Measurements from ENCODE around the gene AK4.

Gene AK4

DNA sequence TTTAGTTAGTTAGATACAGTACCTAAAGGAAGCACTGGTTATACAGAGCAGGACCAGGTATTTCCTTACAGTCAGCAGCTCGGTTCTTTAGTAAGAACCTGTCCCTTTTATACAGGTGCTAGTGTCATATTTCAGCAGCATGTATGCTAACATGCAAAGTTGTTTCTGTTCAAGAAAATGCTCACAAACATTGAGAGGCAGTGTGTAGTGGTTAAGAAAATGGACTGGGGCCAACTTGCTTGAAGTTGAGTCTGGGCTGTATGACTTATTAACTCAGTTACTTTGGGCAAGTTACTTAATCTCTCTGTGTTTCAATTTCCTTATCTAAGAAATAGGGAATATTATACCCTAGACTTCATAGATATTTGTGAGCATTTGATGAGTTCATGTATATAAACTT, 31.1 kb downstream of the AK4 start:
- Mint-ChIP-seq H3K4me3 (no peak overlapping the region), H3K27ac (no peak overlapping the region), H3K9me3 (ENCODE audit: low read depth) (no peaks in the 10 kb centered on the region), H3K36me3 (no peaks in the 10 kb centered on the region), H3K4me1 (ENCODE audit: low read depth) (no peaks in the 10 kb centered on the region), H3K27me3 (no peaks in the 10 kb centered on the region)

DNA sequence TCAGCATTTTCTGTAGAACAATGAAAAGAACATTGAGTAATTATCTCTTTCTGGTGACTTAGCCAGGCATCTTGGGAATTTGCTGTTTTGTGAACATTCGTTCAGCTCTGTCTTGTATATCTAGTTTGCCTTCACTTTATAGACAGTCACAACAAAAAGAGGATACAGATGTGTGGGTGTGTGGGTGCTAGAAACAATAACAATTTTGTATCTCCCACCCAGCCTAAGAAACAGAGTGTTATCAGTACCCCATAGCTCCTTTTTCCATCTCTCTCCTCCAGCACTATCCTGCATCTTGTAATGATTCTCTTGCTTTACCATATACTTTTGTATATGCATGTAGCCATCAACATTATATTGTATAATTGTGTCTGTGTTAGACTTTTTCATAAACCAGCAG, 33.0 kb downstream of the AK4 start:
- H3K9me3 Mint-ChIP-seq (ENCODE audit: low read depth), result no peaks in the 10 kb centered on the region
- no peaks in the 10 kb centered on the region for H3K27me3 Mint-ChIP-seq
- no peak overlapping the region for H3K27ac Mint-ChIP-seq
- H3K4me3 Mint-ChIP-seq, result no peak overlapping the region
- no peaks in the 10 kb centered on the region for H3K4me1 Mint-ChIP-seq (ENCODE audit: low read depth)
- H3K36me3 Mint-ChIP-seq, result no peaks in the 10 kb centered on the region

DNA sequence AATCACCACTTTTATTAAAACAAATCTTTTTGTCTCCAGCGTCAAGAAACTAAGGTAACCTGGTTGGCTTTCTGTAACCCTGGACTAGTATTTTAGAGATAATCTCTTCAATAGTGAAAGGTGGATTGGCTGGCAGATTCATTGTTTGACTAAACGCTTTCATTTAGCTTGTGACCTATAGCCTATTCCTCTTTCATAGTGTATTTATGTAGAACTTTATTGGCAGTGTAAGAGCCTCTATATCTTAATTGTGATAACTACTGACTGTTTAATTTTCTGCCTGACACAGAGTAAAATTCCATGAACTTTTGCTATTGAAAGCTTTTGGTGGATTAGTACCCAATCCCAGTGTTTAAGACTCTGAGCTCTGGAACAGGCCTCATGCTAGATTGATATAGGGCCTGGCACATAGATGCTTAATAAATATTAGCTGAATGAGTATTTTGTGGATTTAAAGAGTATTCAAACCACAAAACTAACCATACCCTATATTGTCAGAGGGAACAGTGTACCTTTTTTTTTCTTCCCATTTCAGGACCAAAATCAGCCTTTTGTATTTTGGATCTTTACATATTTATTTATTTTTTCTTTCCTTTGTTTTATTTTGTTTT, 34.8 kb downstream of the AK4 start:
- H3K27me3 Mint-ChIP-seq, result peaks cover 1% of the 10 kb centered on the region
- no peaks in the 10 kb centered on the region for H3K4me1 Mint-ChIP-seq (ENCODE audit: low read depth)
- no peaks in the 10 kb centered on the region for H3K9me3 Mint-ChIP-seq (ENCODE audit: low read depth)
- H3K4me3 Mint-ChIP-seq, result no peak overlapping the region
- no peak overlapping the region for H3K27ac Mint-ChIP-seq
- H3K36me3 Mint-ChIP-seq, result no peaks in the 10 kb centered on the region

DNA sequence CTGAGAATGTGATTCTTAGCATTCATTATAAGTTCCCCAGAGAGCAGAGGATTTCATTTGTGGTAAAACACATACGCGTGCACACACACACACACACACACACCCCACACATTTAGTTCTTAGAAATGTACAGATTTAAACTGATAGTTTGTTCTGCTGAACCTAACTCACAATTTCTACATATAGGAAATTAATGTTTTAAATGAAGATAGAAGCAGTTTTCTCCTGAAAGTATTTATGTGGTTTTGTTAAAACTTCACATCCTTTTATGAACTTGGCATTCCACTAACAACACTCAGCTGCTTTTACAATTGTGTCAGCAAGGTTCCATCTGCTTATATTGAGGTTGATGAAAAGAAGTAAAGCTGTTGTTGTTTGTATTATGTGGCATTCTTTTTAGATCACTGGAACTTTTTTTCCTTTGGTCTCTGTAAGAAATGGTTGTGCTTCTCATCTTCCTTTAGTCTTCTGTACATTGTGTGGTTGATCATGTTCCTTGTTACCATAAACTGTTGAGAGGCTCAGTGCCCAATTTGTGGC, 41.6 kb downstream of the AK4 start:
- no peak overlapping the region for H3K27ac Mint-ChIP-seq

DNA sequence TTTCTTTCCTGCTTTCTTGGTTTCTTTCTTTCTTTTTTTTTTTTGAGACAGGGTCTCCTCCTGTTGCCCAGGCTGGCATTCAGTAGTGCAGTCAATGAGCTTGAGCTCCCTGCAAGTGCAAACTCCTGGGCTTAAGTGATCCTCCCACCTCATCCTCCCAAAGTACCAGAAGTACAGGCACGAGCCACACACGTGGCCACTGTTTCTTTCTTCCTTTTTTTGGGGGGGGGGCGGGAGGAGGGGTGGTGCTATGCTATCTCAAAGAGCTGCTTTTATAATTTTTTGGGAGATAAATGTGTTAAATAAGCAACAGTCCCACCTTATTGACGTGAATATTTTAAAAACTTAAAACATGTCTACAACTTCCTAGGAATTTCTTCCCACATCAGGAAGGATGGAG, 42.2 kb downstream of the AK4 start:
- Mint-ChIP-seq H3K4me1 (ENCODE audit: low read depth) (no peaks in the 10 kb centered on the region), H3K27me3 (peaks cover 3% of the 10 kb centered on the region), H3K4me3 (no peak overlapping the region), H3K27ac (no peak overlapping the region), H3K9me3 (ENCODE audit: low read depth) (no peaks in the 10 kb centered on the region), H3K36me3 (peaks cover 4% of the 10 kb centered on the region)

More for the DNA sequence above, 41.6 kb downstream of the AK4 start:
- no peaks in the 10 kb centered on the region for H3K4me1 Mint-ChIP-seq (ENCODE audit: low read depth)
- H3K9me3 Mint-ChIP-seq (ENCODE audit: low read depth), result no peaks in the 10 kb centered on the region
- no peak overlapping the region for H3K4me3 Mint-ChIP-seq
- peaks cover 4% of the 10 kb centered on the region for H3K36me3 Mint-ChIP-seq
- peaks cover 3% of the 10 kb centered on the region for H3K27me3 Mint-ChIP-seq

DNA sequence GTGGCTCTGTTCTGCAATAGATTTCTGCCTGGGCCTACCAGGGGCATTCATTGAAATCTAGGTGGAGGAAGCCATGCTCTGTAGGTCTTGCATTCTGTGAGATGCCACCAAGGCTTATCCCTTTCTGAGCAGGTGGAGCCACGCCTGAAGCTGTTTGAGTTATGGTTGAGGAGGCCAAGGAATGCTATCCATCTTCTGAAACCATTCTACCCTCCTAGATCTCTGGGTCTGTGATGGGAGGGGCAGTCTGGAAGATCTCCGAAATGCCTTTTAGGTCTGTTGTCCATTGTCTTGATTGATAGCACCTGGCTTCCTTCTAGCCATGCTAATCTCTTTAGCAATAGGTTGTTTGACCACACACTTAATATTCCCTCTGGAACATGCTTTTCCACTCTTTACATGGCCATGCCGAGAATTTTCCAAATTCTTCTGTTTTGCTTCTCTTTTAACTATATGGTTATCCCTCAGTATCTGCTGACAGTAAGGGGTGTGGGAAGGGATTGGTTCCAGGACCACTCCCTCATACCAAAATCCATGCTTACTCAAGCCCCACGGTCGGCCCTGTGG, 45.2 kb downstream of the AK4 start:
- Mint-ChIP-seq H3K9me3 (ENCODE audit: low read depth) (no peaks in the 10 kb centered on the region), H3K27me3 (peaks cover 1% of the 10 kb centered on the region), H3K27ac (no peak overlapping the region), H3K4me1 (ENCODE audit: low read depth) (no peaks in the 10 kb centered on the region), H3K36me3 (peaks cover 4% of the 10 kb centered on the region), H3K4me3 (no peak overlapping the region)

DNA sequence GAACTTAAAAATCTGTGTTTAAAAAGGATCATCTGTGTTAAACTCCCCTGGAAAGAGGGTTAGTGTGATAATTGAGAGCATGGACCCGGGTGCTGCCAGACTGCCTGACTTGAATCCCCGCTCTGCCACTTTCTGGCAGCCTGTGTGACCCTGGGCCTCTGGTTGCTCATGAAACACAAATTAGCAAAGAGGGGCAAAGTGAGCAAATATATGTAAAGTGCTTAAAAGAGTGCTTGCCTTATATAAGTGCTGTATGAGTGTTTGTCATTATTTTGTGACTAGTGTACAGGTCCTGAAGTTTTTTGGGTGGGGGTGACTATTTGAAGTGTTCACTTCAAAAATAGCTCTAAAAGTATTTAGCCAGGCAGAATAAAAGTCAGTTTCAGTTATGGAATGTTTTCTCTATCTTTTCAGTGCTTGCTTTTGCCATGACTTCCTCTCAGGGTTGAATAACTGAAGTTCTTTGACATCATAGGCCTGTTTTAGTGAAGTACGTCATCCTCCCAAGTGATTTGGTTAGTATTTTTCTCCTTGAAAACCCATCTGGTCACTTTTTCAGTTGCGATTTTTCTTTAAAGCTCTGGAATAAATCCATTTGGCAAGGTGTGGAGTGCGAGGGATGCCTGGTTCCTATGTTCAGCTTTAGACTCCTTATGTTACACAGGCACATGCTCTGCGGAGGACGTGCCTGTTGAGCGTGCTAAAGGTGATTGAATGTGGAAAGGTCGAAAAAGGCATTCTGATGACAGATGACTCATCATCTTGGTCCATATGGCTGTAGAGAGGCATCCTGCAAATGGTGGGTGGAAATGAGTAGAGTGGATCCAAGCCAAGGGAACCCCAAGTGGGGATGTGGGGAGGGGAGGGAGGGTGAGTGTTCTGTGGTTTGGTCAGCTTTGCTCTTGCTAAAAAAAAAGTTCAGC, 47.8 kb downstream of the AK4 start:
- Mint-ChIP-seq H3K27ac (no peak overlapping the region), H3K9me3 (ENCODE audit: low read depth) (no peaks in the 10 kb centered on the region), H3K27me3 (peaks cover 1% of the 10 kb centered on the region), H3K36me3 (peaks cover 4% of the 10 kb centered on the region), H3K4me1 (ENCODE audit: low read depth) (no peaks in the 10 kb centered on the region), H3K4me3 (no peak overlapping the region)

DNA sequence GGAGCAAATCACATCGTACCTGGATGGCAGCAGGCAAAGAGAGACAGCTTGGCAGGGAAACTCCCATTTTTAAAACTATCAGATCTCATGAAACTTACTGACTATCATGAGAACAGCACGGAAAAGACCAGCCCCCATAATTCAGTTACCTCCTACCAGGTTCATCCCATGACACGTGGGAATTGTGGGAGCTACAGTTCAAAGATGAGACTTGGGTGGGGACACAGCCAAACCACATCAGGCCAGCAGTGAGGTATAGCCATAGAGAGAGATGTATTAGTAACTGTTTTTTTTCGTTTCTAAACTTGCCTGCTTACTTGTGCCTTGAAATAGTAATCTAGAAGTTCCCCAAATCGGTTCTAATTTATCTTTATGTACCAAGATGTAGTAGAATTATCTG, 48.9 kb downstream of the AK4 start:
- H3K9me3 Mint-ChIP-seq (ENCODE audit: low read depth), result no peaks in the 10 kb centered on the region
- H3K27ac Mint-ChIP-seq, result no peak overlapping the region
- H3K36me3 Mint-ChIP-seq, result peaks cover 4% of the 10 kb centered on the region
- peaks cover 3% of the 10 kb centered on the region for H3K27me3 Mint-ChIP-seq
- no peaks in the 10 kb centered on the region for H3K4me1 Mint-ChIP-seq (ENCODE audit: low read depth)
- H3K4me3 Mint-ChIP-seq, result no peak overlapping the region

DNA sequence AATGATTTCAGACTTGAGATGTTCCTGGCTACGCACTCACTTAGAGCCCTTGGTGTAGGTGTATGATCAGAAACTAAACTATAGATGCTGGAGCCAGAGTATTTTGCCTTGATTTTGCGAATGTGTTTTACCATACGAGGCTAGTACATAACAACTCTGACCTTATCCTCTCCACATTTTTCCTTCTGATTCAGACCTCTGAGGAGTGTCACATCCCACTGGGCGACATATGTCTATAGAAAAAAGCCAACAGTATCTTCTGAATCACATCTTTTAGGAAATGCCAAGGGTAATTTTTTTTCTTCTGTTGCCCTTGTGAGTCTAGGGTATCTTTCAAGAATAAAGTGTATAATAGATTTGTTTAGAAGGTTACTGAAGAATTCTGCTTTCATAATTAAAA, 49.6 kb downstream of the AK4 start:
- H3K27ac Mint-ChIP-seq, result no peak overlapping the region
- no peak overlapping the region for H3K4me3 Mint-ChIP-seq
- H3K27me3 Mint-ChIP-seq, result peaks cover 3% of the 10 kb centered on the region
- H3K9me3 Mint-ChIP-seq (ENCODE audit: low read depth), result no peaks in the 10 kb centered on the region
- no peaks in the 10 kb centered on the region for H3K4me1 Mint-ChIP-seq (ENCODE audit: low read depth)
- no peaks in the 10 kb centered on the region for H3K36me3 Mint-ChIP-seq

DNA sequence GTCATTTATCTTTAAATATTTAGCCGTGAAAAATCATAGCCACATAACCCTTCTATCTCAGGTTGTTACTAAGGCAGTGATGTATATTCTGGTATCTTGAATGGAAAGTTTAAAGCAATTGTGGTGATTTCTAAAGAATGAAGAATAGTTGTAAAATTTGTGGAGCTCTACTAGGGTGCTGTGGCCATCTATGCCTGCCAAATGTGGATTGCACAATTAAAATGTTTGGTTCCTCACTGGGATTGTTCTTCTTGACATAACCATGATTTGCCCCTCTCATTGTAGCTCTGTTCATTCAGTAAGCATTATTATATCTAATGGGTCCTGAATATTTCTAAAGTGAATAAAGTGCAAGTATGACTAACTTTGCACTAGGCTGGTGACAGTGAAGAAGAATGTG, 50.1 kb downstream of the AK4 start:
- no peaks in the 10 kb centered on the region for H3K9me3 Mint-ChIP-seq (ENCODE audit: low read depth)
- no peaks in the 10 kb centered on the region for H3K4me1 Mint-ChIP-seq (ENCODE audit: low read depth)
- H3K27me3 Mint-ChIP-seq, result peaks cover 3% of the 10 kb centered on the region
- no peak overlapping the region for H3K27ac Mint-ChIP-seq
- no peak overlapping the region for H3K4me3 Mint-ChIP-seq
- no peaks in the 10 kb centered on the region for H3K36me3 Mint-ChIP-seq

DNA sequence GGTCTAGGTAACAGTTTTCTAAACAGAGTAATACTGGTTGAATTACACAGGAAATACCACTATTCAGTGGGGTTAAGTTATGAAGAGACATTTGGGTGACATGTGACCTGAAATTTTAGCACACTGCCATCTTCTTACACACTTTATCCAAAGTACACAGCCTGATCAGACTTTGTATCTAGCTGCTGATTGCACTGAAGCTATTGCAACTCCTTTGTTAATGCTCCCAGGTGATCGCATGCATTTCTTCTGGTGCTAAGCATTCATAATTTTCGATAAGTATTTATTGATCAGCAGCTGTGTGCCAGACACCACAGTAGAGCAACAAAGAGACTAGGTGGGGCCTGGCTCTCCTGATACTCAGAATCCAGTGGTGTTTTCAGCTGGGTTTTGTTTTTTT, 52.4 kb downstream of the AK4 start:
- H3K4me1 Mint-ChIP-seq (ENCODE audit: low read depth), result no peaks in the 10 kb centered on the region
- peaks cover 1% of the 10 kb centered on the region for H3K27me3 Mint-ChIP-seq
- no peaks in the 10 kb centered on the region for H3K9me3 Mint-ChIP-seq (ENCODE audit: low read depth)
- H3K36me3 Mint-ChIP-seq, result no peaks in the 10 kb centered on the region
- H3K4me3 Mint-ChIP-seq, result no peak overlapping the region
- H3K27ac Mint-ChIP-seq, result no peak overlapping the region

DNA sequence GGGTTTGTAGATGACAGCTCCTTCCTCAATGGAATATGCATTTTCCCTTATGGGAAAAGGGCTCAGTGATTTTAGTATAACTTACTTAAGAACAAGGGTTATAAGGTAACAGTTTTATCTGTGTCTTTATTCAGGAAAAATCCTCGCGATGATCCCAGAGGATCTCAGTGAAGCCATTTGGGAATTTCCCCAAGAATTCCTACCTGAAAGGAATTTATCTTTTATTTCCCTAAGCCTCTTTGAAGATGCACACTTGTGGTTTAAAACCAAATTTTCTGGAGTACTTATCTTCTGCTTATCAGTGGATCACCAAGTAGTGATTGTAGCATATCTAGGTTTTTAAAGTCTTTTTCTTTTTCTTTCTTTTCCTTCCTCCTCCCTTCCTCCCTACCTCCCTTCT, 58.8 kb downstream of the AK4 start:
- Mint-ChIP-seq H3K4me3 (no peak overlapping the region), H3K9me3 (ENCODE audit: low read depth) (no peaks in the 10 kb centered on the region)

DNA sequence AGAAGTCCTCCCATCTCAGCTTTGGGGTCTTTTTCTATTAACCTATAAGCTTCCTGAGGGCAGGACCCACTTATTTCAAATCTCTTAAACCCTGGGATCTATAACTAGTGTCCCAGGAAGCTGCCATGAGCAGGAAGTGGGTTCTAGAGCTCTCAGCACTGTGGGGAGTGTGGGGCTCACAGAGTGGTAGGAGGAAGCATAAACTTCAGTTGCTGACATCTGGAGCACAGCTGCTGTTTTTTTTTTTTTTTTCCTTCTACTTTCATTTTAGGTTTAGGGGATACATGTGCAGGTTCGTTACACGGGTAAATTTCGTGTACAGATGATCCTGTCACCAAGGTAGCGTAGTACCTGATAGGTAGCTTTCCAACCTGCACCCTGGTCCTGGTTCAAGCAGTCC, 59.3 kb downstream of the AK4 start:
- Mint-ChIP-seq H3K27ac (no peak overlapping the region), H3K4me1 (ENCODE audit: low read depth) (peaks cover 3% of the 10 kb centered on the region), H3K4me3 (no peak overlapping the region), H3K27me3 (peaks cover 4% of the 10 kb centered on the region), H3K9me3 (ENCODE audit: low read depth) (no peaks in the 10 kb centered on the region), H3K36me3 (no peaks in the 10 kb centered on the region)

More for the DNA sequence above, 58.8 kb downstream of the AK4 start:
- Mint-ChIP-seq H3K27ac (no peak overlapping the region), H3K36me3 (no peaks in the 10 kb centered on the region), H3K27me3 (peaks cover 4% of the 10 kb centered on the region), H3K4me1 (ENCODE audit: low read depth) (peaks cover 3% of the 10 kb centered on the region)

DNA sequence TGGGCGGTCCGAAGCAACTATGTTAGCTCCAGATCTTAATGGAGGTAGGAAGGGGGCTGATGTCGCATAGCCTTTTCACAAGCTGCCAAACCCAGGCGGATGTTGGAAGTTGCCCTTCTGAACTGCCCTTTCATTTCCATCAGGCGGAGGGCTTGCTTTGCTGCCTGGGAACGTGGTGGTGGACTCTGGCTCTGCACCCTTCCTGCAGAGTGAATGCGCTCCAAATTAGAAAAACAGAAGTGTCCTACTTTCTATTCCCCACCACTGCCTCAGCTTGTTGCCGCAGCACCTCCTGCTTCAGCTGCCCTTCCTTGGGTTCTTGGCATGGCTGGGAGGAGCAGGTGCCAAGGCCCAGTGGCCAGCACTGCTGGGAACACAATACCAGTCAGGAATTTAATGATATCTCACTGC, 60.6 kb downstream of the AK4 start:
- H3K4me1 Mint-ChIP-seq (ENCODE audit: low read depth), result peaks cover 8% of the 10 kb centered on the region
- no peak overlapping the region for H3K27ac Mint-ChIP-seq
- H3K9me3 Mint-ChIP-seq (ENCODE audit: low read depth), result no peaks in the 10 kb centered on the region
- H3K36me3 Mint-ChIP-seq, result no peaks in the 10 kb centered on the region
- no peak overlapping the region for H3K4me3 Mint-ChIP-seq
- H3K27me3 Mint-ChIP-seq, result peaks cover 4% of the 10 kb centered on the region

All from activated naive CD8-positive, alpha-beta T cell (primary cell).